ENCODE measurements around the gene RGS3.

RGS3 gene

DNA sequence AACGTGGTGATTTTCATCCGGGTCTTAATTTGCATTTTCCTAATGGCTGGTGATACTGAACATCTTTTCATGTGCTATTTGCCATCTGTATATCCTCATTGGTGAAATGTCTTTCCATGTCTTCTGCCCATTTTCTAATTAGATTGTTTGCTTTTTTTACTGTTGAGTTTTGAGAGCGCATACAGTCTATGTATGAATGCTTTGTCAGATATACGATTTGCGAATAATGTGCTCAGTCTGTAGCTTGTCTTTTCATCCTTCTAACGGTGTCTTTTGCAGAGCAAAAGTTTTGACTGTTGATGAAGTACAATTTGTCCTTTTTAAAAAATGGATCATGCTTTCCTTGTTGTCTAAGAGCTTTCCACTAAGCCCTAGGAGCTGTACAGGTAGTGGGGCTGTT is 143.0 kb downstream of the RGS3 start:
- DNase-seq, result no peak

DNA sequence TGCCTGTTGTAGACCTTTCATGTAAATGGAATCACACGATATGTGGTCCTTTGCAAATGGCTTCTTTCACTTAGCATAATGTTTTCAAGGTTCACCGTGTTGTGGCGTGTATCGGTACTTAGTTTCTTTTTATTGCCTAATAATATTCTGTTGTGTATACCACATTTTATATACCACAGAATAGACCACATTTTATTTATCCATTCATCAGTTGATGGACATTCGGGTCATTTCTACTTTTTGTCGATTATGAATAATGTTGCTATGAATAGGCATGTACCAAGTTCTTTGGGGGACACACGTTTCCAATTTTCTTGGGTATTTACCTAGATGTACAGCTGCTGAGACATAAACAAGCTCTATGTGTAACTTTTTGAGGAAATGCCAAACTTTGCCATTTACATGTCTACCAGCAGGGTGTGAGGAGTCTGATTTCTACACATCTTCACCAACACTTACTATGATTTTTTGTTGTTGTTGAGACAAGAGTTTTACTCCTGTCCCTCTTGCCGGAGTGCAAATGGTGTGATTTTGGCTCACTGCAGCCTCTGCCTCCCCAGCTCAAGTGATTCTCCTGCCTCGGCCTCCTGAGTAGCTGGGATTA is 144.7 kb downstream of the RGS3 start:
- DNase-seq, result no peak

DNA sequence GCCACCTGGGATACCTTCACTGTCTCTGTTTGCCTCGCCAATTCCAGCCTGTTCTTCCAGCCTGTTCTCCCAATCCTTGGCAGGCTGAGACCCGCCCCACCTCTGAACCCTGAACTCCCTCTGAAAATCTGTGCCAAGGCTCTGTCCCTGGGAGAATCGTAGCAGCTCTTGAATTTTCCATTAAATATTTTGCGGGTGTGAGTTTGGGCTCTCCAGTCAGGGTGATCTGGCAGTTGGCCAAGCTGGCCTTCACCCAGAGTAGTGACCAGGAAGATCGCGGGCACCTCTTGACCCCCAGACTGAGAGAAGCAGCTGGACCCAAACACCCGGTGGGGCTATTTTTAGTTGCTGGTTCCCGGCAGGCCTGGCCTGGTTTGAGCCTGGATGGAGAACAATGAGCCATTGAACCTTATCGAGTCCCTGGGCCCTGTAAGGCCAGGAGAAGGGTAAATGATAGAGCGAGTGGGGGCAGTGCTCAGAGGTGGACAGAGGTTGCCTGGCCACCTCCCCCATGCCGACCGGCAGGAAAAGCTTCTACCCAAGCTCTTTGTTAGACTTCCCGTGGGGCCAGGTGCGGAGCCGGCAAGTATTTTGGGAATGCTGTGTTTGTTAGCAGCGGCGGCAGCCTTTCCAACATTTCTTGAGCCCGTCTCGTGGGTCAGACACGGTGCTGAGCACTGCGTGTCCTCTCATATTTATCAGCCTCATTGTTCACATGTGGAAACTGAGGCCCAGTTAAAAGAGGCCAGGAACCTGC is 146.2 kb downstream of the RGS3 start:
- DNase-seq, result no peak

DNA sequence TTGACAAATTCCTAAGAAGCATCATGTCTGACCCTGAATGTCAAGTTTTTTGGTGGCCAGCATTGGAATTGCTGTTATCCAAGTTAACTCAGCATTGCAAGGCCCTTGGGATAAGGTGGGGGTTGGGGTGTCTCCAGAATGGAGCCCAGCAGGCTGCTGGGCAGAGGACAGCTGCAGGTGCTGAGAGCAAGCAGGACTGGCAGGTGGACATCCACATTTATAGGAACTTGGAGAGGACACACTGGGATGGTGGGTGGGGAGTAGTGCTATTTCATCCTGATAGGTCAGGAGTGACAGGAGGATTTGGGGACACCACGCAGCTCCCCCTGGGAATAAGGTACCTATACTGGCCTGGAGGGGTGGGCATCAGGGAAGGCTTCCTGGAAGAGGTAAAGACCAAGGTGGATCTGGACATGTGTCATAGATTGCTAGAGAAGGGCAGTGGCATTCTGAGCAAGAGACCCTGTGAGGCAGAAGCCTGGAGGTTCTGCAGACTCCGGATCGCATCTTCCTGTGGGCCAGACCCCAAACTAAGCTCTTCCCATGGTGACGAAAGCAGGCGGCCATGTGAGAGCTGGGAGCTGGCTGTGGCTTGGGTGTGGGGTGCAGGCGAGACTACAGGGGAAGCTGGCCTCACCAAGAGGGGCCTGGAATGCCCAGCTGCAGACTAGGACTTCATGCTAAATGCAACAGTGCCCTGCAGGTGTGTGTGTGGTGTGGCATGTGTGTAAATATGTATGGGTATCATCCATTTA is 148.1 kb downstream of the RGS3 start:
- DNase-seq, result no peak

DNA sequence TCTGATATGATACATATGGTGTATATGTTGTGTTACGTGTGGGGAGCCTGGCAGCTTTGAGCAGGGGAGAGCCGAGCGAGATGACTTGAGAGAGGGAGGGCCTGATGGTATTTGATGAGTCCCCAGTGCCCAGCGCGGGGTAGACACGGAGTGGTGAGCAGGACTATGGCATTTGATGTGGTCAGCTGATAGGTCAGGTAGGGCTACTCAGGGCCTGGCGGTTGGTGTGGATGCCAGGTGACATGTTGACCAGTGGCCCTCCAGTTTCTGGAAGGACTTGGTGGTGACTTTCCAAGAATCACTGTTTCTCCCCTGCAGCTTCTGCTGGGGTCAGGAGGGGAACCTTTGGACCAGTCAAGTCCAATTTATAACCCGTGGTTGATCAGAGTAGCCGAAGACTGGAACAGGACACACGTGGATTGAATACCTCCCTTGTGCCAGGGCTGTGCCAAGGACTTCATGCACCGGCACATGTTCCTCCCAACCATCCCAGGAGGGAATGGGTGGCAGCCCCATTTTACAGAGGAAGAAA is 148.8 kb downstream of the RGS3 start:
- no peak for DNase-seq

DNA sequence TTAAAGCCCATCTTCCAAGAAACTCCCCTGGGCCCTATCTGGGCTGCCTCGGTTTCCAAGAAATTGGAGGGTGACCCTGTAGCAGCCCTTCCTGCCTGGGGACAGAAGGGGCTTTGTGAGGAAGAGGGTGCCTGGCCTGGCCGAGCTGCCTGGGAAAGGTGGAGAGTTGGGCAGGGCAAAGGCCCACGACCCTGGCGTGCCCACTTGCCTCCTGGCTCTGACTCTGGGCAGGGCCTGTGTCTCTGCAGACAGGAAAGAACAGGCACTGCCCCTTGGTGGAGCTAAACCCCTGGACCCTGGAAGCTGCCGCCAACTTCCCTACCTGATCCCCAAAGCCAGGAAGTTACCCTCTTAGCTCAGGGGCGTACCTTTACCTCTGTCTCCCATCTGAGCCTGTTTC is 149.3 kb downstream of the RGS3 start:
- no peak for DNase-seq

DNA sequence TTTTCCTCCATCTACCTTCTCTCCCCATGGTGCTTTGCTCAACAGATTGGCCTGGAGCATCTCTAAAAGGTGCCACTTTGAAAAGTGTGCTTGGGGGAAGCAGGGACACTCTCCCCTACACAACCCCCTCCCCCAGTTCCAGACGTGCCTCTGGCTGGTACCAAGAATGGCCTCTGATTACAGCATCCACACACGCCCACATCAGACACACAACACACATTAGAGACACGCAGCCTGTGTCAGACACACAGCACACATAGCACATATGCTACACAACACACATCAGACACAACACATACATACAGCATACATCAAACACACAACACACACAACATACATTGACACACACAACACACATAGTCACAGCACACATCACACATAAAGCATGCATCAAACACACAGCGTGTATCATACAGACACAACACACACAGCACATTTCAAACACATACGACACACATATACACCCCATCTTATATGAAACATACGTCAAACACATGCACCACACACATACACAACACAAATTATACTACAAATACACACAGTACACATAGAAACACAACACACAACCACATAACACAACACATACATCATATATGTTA is 150.4 kb downstream of the RGS3 start:
- no peak for DNase-seq

DNA sequence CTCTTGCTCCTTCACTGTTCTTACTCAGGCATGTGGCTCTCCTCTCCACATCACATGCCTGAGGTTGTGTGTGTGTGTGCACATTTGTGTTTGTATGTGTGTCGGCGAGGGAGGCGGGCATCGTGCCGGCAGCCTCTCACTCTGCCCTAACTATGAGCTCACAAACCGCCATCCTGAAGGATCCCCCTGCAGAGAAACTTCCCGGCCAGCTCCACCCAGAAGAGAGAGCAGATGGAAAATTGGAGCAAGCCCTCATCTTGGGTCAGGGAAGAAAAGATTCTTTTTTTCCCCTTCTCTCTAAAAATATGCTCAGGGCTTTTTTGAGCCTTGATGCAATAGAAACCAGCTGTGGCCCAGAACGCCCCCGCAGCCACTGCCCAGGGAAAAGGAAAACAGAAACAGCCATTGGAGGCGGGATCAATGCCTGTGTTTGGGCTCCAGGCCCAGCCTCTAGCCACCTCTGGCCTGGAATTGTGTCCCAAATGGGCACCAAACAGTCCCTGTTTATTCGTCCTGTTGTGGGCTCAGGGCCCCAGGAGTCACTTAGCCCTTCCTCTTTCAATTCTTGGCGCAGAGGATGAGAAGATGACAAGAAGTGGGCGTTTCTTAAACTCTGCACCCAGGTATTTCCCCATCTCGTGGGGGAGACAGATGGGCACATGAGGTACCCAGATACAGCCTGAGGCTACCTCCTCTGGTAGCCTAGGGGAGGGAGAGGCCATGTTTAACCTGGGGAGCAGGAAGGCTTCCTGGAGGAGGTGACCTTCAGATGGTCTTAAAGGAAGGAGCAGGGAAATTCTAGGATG is 151.5 kb downstream of the RGS3 start:
- DNase-seq, result no peak

DNA sequence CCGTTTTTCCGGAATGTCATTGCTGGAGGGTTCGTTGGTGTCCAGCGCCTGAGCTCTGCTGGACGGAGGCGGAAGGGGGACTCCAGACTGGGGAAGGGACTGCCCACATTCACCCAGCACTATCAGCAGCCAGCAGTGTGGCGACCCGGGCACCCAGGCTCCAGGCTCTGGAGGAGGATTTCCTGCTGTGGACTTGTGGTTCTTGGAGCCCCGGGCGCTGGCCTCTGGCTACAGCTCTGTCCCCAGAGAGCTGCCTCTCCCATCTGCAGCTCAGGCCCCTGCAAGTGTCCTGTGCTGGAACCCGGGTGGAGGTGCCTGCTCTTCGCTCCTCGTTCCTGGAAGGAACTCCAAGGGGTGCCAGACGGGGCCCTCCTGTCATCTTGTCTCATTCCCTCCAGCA is 152.6 kb downstream of the RGS3 start:
- DNase-seq, result no peak

DNA sequence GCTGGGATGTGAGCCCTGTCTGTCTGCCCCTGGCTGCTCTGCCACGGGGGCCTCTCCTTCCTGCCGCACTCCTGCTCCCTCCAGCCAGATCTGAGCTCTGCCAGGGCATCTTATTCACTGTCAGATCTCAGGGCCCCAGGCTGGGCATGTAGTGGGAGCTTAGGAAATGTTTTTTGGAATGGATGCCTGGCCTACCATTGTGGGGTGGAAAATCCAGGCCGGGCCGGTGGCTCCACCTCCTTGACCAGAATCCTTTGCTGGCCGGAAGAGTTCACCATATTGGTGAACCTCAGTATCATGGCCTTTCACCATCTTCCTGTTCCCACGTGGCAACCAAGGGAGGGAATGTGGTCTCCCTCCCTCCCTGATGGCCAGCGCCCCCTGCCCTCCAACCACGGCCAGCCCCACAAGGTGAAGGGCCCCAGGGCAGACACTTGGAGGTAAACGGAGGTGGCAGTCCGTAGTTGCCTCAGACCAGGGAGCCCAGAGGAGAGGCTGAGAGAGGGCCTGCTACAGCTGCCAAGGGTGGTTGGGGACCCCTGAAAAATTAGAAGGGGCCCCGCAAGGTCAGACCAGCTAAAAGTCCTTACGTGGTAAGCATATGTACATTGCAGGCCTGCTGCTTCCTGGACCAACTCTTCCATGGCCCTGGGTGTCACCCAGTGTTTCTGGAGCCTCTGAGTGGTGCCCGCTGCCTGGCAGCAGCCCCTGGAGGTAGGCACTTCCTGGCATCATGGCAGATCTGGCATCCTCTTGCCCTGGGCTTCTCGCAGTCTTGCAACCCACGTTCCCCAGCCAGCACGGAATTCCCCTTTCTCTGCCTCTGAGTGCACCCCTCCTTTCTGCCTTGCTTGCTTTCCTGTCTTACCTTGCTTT is 153.3 kb downstream of the RGS3 start:
- no peak for DNase-seq

DNA sequence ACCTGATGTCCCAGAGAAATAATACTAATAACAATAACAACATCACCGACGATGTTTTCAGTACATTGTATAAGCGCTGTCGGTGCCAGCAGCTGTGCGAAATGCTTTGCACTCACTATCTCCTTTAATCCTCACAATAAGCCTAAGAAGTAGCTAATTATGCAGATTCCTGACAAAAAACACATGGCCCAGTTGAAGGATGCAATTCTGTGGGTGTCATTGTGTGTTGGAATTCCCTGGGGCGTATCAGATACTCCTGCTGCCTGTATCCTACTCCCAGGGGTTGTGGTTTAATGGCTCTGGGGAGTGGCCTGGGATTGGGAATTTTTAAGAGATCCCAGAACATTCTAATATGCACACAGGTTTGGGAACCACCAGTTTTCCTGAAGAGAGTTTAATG is 154.0 kb downstream of the RGS3 start:
- no peak for DNase-seq

DNA sequence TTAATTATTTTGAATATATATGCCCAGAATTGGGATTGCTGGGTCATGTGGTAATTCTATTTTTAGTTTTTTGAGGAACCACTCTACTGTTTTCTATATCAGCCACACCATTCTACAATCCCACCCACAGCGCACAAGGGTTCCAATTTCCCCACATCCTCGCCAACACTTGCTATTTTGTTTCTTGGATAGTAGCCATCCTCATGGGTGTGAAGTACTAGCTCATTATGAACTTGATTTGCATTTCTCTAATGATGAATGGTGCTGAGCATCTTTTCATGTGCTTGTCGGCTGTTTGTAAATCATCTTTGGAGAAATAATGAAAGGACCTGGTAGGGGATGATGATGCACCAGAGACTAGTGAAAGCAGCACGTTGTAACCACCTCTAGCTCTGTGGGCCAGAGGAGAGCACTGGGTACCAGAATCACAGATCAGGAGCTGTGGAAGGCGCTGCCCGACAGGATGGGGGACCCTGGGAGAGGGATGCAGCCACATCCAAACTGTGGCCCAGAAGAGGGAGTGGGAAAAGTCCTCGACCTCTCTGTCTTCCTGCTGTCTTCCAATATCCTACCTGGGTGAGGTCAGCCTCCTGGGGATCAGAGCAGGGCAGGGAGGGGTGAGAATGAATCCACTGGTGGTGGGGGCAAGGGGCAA is 155.4 kb downstream of the RGS3 start:
- no peak for DNase-seq

DNA sequence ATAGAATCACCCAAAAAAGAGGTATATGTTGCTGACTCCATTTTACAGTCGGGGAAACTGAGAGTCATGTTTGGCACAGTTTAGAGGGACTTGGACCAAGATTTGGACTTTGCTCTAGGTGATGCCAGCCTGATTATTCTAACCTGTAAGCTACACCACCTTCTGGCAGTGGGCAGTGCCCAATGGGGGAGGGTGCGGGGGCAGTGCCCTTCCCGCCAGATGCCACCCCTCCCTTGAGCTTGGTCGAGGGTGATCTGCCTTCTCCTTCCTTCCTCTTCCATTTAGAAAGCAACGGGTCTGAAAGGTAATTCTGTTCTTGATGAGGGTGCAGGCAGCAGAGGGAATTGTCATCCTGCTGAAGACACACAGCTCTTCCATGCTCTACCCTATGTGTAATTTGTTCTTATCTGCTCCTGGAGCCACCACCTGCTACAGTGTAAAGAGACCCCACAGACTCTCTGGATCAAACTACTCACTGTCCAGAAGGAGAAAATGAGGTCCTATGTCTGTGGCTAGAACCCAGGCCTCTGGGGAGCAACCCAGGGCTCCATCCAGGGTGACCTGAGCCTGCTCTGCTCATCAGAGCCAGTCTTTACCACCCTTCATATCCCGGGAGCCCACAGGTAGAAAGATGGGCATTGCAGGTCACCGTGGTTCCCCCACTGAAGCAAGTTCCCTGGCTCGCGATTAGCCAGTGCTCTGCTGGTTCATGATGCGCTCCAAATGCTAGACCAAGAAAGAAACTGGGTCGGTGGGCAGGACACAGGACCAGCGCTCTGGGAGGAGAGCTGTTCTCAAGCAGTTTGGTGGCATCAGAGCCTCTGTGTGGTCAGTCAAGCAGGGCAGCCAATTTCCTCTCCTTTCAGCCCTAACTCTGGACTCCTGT is 156.2 kb downstream of the RGS3 start:
- DNase-seq, result no peak

DNA sequence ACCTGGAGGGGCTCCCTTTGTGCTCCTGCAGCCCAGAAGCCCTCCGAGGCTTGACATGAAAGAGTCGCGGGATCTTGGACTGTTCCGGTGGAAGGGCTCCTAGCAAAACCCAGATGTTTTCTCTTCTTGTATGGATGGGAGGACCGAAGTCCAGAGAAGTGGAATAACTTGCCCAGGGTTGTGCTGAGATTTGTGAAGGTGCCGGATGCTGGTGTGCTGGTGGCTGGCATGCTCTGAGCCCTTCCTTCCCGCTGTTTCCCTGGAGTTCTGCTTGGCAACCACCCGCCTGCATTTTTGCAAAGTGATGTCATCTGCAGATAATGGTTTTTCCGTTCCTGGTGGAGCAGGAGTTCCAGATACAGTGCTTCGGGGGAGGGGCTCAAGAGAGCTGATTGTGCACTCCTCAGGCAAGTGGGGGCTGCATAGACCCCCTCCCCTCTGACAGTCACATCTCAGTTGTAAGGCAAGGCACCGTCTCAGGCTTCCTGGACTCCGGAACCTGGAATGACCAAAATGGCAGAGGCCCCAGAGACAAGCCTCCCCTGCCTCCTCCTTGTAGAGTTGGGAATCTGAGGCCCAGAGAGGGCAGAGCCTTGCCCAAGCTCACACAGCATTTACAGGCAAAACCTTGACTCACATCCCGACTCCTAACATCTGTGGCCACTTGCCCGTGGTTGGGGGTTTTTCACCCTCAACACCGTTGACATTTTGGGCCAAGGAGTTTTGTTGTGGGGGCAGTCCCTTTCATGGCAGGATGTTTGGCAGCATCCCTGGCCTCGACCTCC is 157.0 kb downstream of the RGS3 start:
- DNase-seq, result no peak

DNA sequence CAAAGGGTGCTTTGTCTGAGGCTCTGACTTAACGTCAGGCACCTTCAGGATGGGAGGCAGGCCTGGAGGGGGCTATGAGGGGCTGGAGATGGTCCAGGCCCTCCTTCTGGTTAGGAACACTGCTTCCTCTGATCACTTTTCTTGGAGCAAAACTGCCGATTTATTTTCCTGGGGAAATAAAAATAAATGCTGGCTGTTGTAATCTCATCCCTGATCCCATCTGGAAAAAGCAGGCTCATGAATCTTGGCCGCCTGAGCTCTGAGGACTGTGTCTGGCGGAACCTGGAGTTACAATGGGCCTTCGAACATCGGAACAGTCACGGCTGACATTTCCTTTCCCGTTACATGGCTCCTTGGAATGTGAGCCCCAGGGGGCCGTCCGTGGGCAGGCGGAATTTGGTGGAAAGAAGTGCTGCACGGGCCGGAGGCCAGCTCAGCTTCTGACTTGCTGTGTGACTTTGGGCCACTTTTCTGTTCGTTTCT is 157.8 kb downstream of the RGS3 start:
- no peak for DNase-seq

DNA sequence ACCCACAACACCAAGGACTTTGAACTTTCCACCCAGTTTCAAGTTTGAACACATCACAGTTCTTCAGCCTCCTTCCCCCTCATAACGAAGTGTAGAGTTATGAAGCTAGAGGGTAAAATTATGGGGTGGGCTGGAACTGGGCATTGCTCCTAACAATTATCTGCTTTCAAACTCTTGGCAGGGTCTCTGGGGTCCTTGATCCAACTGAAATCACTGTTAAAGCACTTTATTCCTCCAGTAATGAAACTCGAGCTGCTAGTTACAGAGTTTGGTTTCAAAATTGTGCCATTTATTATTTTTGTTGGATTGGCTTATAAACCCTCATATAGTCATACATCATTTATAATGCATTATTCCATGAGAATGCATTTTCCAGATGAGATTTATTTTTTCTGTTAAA is 158.5 kb downstream of the RGS3 start:
- DNase-seq, result no peak

DNA sequence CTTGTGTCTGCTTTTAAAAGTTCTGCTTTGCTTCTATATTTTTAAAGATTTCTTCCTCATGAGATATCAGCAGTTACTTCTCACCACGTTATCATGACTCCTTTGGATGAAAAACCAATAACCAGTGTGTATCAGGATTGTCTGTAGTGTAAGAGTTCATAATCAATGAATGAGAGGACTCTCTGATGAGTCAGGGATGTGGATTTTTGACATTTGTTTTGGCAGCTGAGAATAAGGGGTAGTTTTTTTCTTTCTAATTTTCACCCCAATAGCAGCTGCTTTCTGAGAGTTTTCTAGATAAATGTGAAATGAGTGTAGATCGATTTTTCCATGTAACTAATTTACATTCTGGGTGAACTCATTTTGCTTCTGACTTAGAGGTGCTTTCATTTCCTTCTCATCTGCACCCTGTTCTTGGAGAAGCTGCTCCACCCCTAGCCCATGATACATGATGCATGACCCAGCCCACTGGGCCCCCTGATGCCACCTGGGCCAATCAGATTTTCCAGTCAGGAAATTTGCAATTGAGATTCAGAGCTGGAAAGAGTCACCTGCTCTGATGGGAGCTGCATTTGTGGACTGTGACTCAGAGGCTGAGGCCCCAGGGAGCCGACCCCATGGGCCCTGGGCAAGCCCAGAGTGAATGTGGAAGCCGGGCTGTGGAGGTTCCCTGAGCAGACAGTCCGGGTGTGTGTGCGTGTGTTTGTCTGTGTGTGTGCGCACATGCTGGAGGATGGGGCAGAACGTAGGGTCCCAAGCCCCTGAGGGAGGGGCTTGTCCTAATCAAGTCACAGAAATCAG is 159.3 kb downstream of the RGS3 start:
- peak in 1 of 4 experiments; percentile 18 for DNase-seq

DNA sequence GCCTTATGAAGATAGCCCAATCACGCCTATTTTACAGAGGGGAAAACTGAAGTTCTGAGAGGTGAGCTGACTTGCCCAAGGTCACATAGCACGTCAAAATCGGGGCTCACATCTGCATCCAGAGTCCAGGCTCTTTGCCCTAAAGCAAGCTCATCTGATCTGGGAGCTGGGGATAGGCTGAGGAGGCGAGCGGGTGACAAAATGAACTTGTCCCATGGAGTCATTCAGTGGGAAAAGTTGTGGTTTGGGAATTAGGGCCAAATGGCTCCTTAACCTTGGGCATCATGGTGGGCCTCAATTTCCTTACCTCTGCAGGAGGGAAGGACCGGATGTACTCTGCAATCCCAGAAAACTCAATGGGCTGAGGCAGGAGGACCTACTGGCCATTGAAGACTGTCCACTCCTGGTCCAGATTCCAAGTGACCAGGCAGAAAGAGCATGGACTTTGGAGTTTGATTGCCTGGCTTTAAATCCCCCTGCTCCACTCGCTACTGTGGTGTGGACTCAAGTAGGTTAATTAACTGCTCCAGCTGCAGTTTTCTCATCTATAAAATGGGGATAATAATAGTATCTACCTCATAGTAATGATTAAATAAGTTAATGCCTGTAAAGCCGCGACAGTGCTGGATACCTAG is 160.4 kb downstream of the RGS3 start:
- DNase-seq, result no peak

Data from activated CD4-positive, CD25-positive, alpha-beta regulatory T cell (primary cell).